Stomach (tissue), 9 donors: ENCODE results near the gene ERC1. TPM values are rescaled to one million over a fixed set of nuclear protein-coding genes. Genes with fewer than 3 reads are reported as not detected.

Experiments
- DNase-seq, 2 donors: peaks; one replicate each; pipeline versions ENCODE4 v3.0.0 to v3.0.0-alpha.2; 2013 to 2019
- H3K27ac ChIP-seq, 5 donors: fragments of 200-600 bp in 4 of 5; sonication (generic) in 4 of 5; one replicate each; pipeline ENCODE4 v1.5.1; 2013 to 2019; ENCODE audit warnings: mild to moderate bottlenecking in 1 of 5, moderate library complexity in 1 of 5
- H3K27me3 ChIP-seq, 3 donors: fragments of 200-600 bp; sonication (generic); one replicate each; pipeline ENCODE4 v1.5.1; 2017 to 2019; ENCODE audit warnings: mixed run types in 1 of 3
- H3K36me3 ChIP-seq, 4 donors: fragments of 200-600 bp; sonication (generic); 1 replicate in 3 of 4; 2 replicates in 1 of 4; pipeline ENCODE4 v1.5.1; 2016 to 2019
- H3K4me1 ChIP-seq, 4 donors: fragments of 200-600 bp; sonication (generic); one replicate each; pipeline ENCODE4 v1.5.1; 2016 to 2019
- H3K4me3 ChIP-seq, 4 donors: fragments of 200-600 bp; sonication (generic) in 3 of 4; one replicate each; pipeline ENCODE4 v1.5.1; 2016 to 2019; ENCODE audit warnings: mild to moderate bottlenecking in 1 of 4
- H3K9me3 ChIP-seq, 4 donors: fragments of 200-600 bp; sonication (generic); one replicate each; pipeline ENCODE4 v1.5.1; 2016 to 2019
- CTCF ChIP-seq, 7 experiments: fragments of 450-650 bp in 4 of 7; fragments of 200-600 bp in 3 of 7; sonication (generic) in 3 of 7; IDR thresholded peaks; one replicate each; pipeline ENCODE4 v1.5.1; 2016 to 2019; ENCODE audit warnings: antibody characterized with exemption in 7 of 7, control low read depth in 2 of 7, mild to moderate bottlenecking in 1 of 7
- EP300 ChIP-seq: sonication (generic); formaldehyde crosslinking; IDR thresholded peaks from one replicate; pipeline ENCODE4 v1.6.1; 2017; ENCODE audit warnings: antibody characterized with exemption
- POLR2A ChIP-seq, 4 donors: fragments of 450-650 bp; IDR thresholded peaks; one replicate each; pipeline ENCODE4 v1.6.1; 2016; ENCODE audit warnings: antibody characterized with exemption in 4 of 4, control low read depth in 2 of 4, mild to moderate bottlenecking in 1 of 4, moderate library complexity in 1 of 4
- POLR2AphosphoS5 ChIP-seq, 3 donors: sonication (generic); formaldehyde crosslinking; IDR thresholded peaks; one replicate each; pipeline ENCODE4 v1.6.1; 2016; ENCODE audit warnings: antibody characterized with exemption in 3 of 3
- WGBS, 5 donors: extraction: QIAGEN DNeasy Blood & Tissue Kit in 3 of 5; methylation state at CpG; one replicate each; pipeline versions ENCODE4 v1.1.5 to v1.1.7; 2013 to 2018; 5-methylcytosine and 5-hydroxymethylcytosine counted together
- intact Hi-C: fragments of 100-400 bp; cut with DNase I; formaldehyde crosslinking; loops from one replicate; pipeline ENCODE4 v1.15.1; 2023; ENCODE audit warnings: low total_unique reads
- polyA plus RNA-seq, 3 donors: library from polyadenylated mRNA; stranded (reverse); fragments of 200-250 nt; gene quantifications; one replicate each; pipeline ENCODE4 v1.2.3, GENCODE V29; 2013
- total RNA-seq, 5 donors: library from RNA; depleted of rRNA; stranded (reverse); fragments of >200 nt; gene quantifications; one replicate each; pipeline versions ENCODE4 v1.1.0 to v1.2.3, GENCODE V29; 2014 to 2016
- donor health status: healthy with polysubstance abuse.
- donor health status: Bipolar disorder and iron deficiency.
- donor health status: healthy.

The ERC1 gene
- total and polyA plus RNA-seq, 8 donors, result 3.8 to 69.4 (median 51.6) TPM

GRCh38 chr12:1369460-1369859, 378.4 kb downstream of the ERC1 start:
- peaks cover 0 to 11% (median 0%) of the 10 kb centered on the region in 4 donors for H3K4me1 ChIP-seq
- no peak for TF ChIP-seq POLR2AphosphoS5 (IDR thresholded peaks at IDR 0.05)
- TF ChIP-seq CTCF (IDR thresholded peaks at IDR 0.05), result no peak
- no peaks in the 10 kb centered on the region for H3K9me3 ChIP-seq
- no peak overlapping the region for H3K4me3 ChIP-seq
- intact Hi-C loops, result no loop called here
- H3K27ac ChIP-seq, result no peak overlapping the region
- peaks cover 0 to 15% (median 7%) of the 10 kb centered on the region in 4 donors for H3K36me3 ChIP-seq
- no peak for DNase-seq
- H3K27me3 ChIP-seq, result no peaks in the 10 kb centered on the region
- 80 to 87% (median 84%) methylated on average over 5 of the region's 5 CpGs for WGBS, 5 donors

GRCh38 chr12:1369938-1370500, 379.0 kb downstream of the ERC1 start:
- Histone ChIP-seq H3K27ac (no peak overlapping the region), H3K9me3 (no peaks in the 10 kb centered on the region), H3K27me3 (no peaks in the 10 kb centered on the region), H3K4me3 (no peak overlapping the region), H3K36me3 (peaks cover 0 to 15% (median 9%) of the 10 kb centered on the region in 4 donors), H3K4me1 (peaks cover 0 to 12% (median 0%) of the 10 kb centered on the region in 4 donors)
- no peak for TF ChIP-seq CTCF (IDR thresholded peaks at IDR 0.05)
- TF ChIP-seq EP300, result no peak
- no peak for TF ChIP-seq POLR2A (IDR thresholded peaks at IDR 0.05)
- no peak for TF ChIP-seq POLR2AphosphoS5 (IDR thresholded peaks at IDR 0.05)
- WGBS, 5 donors, result 77 to 93% (median 83%) methylated on average over 1 of the region's 1 CpG
- no peak for DNase-seq
- intact Hi-C loops, result no loop called here

- intact Hi-C loops, result no loop called here
- Histone ChIP-seq H3K4me3 (no peak overlapping the region), H3K4me1 (peaks cover 0 to 12% (median 0%) of the 10 kb centered on the region in 4 donors), H3K27me3 (no peaks in the 10 kb centered on the region), H3K9me3 (no peaks in the 10 kb centered on the region), H3K27ac (no peak overlapping the region), H3K36me3 (peaks cover 0 to 34% (median 27%) of the 10 kb centered on the region in 4 donors)
- TF ChIP-seq POLR2A (IDR thresholded peaks at IDR 0.05) (no peak), CTCF (IDR thresholded peaks at IDR 0.05) (no peak), POLR2AphosphoS5 (IDR thresholded peaks at IDR 0.05) (no peak), EP300 (no peak)
- DNase-seq, result peak in 1 of 2 donors; percentile 64
- 64 to 86% (median 76%) methylated on average over 8 of the region's 8 CpGs for WGBS, 5 donors
Measured at GRCh38 chr12:1373901-1374735, 383.1 kb downstream of the ERC1 start.

GRCh38 chr12:1375323-1375722, 384.3 kb downstream of the ERC1 start:
- no peak overlapping the region for H3K27ac ChIP-seq
- H3K4me3 ChIP-seq, result no peak overlapping the region
- H3K4me1 ChIP-seq, result peaks cover 0 to 12% (median 0%) of the 10 kb centered on the region in 4 donors
- H3K9me3 ChIP-seq, result no peaks in the 10 kb centered on the region
- H3K36me3 ChIP-seq, result peaks cover 0 to 43% (median 35%) of the 10 kb centered on the region in 4 donors
- no peak for DNase-seq
- TF ChIP-seq POLR2A (IDR thresholded peaks at IDR 0.05), result no peak
- 89 to 95% (median 91%) methylated on average over 6 of the region's 6 CpGs for WGBS, 5 donors
- H3K27me3 ChIP-seq, result no peaks in the 10 kb centered on the region
- intact Hi-C loops, result no loop called here
